ENCODE results near the gene ASTN2.

ASTN2 gene

DNA sequence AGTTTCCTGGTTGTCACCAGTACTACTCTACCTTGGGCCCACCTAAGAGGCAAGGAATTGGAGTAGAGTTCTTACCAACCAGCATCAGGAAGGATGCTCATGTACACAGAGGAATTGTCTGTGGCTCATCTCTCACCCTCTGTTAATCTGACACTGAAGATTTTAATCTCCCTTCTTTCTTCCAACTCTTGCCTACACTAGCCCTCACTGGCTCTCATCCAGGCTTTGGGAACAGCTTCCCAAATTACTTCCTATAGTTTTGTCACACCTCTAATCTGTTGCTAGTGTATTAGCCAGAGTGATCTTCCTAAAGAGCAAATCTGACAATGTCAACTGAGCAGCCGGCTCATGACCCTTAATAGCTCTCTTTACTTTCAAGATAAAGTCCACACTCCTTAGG, 946.5 kb downstream of the ASTN2 start:
- no peaks in the 10 kb centered on the region for H3K36me3 ChIP-seq (ENCODE audit: insufficient read depth)
- no peaks in the 10 kb centered on the region for H3K79me2 ChIP-seq (ENCODE audit: insufficient read depth, low read depth)
- no peak overlapping the region for H3K9ac ChIP-seq
- no peak overlapping the region for H3K4me2 ChIP-seq
- TF ChIP-seq, protein P1, sequence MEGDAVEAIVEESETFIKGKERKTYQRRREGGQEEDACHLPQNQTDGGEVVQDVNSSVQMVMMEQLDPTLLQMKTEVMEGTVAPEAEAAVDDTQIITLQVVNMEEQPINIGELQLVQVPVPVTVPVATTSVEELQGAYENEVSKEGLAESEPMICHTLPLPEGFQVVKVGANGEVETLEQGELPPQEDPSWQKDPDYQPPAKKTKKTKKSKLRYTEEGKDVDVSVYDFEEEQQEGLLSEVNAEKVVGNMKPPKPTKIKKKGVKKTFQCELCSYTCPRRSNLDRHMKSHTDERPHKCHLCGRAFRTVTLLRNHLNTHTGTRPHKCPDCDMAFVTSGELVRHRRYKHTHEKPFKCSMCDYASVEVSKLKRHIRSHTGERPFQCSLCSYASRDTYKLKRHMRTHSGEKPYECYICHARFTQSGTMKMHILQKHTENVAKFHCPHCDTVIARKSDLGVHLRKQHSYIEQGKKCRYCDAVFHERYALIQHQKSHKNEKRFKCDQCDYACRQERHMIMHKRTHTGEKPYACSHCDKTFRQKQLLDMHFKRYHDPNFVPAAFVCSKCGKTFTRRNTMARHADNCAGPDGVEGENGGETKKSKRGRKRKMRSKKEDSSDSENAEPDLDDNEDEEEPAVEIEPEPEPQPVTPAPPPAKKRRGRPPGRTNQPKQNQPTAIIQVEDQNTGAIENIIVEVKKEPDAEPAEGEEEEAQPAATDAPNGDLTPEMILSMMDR (conservative IDR thresholded peaks at IDR 0.05; ENCODE audit: low read depth, low read length) = no peak
- no peak overlapping the region for H3K4me3 ChIP-seq (IDR thresholded peaks at IDR 0.05; ENCODE audit: insufficient read depth, low read depth, low read length)
- H3K27me3 ChIP-seq (ENCODE audit: insufficient read depth, low read depth) = no peaks in the 10 kb centered on the region
- H3K27ac ChIP-seq = no peak overlapping the region
- H4K20me1 ChIP-seq (ENCODE audit: insufficient read depth) = no peaks in the 10 kb centered on the region
- no peak overlapping the region for H2AFZ ChIP-seq (ENCODE audit: low read depth)
- H3K4me1 ChIP-seq (ENCODE audit: low read depth, poor library complexity, severe bottlenecking) = no peaks in the 10 kb centered on the region

DNA sequence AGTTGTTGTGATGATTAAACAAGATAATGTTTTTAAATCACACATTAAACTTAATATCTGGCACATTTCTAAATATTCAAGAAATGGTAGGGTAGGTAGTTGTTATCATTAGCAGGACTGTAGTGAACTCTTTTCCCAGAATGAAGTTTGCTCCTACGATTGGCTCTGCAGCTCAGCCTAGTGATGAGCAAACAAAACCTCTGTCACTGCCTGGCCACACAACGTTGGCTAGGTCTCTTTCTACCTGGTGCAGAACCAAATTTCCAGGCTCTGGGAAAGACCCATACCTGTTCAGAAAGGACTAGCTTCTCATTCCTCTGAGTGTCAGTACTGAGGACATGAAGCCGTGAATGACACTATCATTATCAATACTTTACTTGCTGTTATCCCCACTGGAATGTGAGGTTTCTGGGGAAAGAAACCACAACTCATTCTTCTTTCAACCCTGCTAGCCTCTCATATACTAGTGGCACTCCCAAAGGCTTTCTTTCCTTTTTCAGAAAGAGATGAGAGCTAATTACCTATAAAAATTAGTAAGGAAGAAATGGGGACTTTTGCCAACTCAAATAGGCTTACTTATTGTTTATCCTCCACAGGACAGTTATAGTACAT, 947.0 kb downstream of the ASTN2 start:
- Histone ChIP-seq H3K36me3 (ENCODE audit: insufficient read depth) (no peaks in the 10 kb centered on the region), H3K4me2 (no peak overlapping the region), H3K79me2 (ENCODE audit: insufficient read depth, low read depth) (no peaks in the 10 kb centered on the region), H3K27me3 (ENCODE audit: insufficient read depth, low read depth) (no peaks in the 10 kb centered on the region), H4K20me1 (ENCODE audit: insufficient read depth) (no peaks in the 10 kb centered on the region), H3K4me3 (IDR thresholded peaks at IDR 0.05; ENCODE audit: insufficient read depth, low read depth, low read length) (no peak overlapping the region), H3K4me1 (ENCODE audit: low read depth, poor library complexity, severe bottlenecking) (no peaks in the 10 kb centered on the region), H2AFZ (ENCODE audit: low read depth) (no peak overlapping the region), H3K27ac (no peak overlapping the region), H3K9ac (no peak overlapping the region)
- TF ChIP-seq, protein P1 (conservative IDR thresholded peaks at IDR 0.05; ENCODE audit: low read depth, low read length) = no peak

DNA sequence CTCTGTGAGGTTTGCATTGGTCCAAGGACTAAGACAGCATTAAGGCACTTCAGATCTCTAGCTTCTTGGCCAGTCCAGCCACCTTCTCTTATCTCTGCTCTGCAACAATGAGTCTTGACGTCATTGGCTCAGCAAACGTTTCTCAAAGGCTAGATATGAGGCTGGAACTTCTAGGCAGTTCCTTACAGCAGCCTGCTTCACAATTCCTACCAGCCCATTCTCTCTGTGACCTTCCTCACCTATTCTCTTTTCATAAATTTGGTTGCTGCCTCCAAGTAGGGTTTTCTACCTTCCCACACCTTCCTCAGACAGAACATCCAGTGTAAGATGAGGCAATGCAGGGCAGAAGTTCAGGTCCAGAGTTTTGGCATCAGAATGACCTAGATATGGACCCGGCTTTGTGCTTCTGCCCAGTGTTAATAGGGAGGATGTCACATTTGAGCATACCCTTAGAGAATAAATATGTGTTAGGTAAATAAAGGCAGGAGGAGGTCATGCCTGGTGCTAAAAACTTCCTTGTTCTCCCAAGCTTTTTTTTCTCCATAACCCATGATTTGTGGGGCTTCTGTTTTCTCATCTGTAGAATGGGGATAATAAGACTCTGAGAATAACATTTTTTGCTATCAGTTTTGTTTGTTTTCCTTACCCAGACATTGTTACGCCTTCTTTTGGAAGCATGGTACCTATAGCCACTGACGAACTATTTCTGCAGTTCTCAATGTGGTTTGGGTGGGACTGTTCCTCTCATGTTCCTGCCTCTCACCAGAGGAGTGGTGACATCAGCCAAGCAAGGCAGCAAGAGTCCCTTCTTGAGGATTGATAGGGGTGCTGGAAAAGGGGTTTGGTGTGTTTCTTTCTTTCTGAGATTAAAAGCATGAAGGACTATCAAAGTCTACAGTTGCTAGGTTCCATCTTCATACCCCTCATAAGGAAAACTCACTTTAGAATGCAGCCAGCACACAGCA, 948.3 kb downstream of the ASTN2 start:
- no peaks in the 10 kb centered on the region for H3K4me1 ChIP-seq (ENCODE audit: low read depth, poor library complexity, severe bottlenecking)
- no peak overlapping the region for H3K27ac ChIP-seq
- H2AFZ ChIP-seq (ENCODE audit: low read depth) = no peak overlapping the region
- H3K36me3 ChIP-seq (ENCODE audit: insufficient read depth) = no peaks in the 10 kb centered on the region
- TF ChIP-seq, protein P1 (conservative IDR thresholded peaks at IDR 0.05; ENCODE audit: low read depth, low read length) = no peak
- H3K4me2 ChIP-seq = no peak overlapping the region
- H3K4me3 ChIP-seq (IDR thresholded peaks at IDR 0.05; ENCODE audit: insufficient read depth, low read depth, low read length) = no peak overlapping the region
- no peaks in the 10 kb centered on the region for H4K20me1 ChIP-seq (ENCODE audit: insufficient read depth)
- no peaks in the 10 kb centered on the region for H3K27me3 ChIP-seq (ENCODE audit: insufficient read depth, low read depth)
- no peak overlapping the region for H3K9ac ChIP-seq
- H3K79me2 ChIP-seq (ENCODE audit: insufficient read depth, low read depth) = no peaks in the 10 kb centered on the region

DNA sequence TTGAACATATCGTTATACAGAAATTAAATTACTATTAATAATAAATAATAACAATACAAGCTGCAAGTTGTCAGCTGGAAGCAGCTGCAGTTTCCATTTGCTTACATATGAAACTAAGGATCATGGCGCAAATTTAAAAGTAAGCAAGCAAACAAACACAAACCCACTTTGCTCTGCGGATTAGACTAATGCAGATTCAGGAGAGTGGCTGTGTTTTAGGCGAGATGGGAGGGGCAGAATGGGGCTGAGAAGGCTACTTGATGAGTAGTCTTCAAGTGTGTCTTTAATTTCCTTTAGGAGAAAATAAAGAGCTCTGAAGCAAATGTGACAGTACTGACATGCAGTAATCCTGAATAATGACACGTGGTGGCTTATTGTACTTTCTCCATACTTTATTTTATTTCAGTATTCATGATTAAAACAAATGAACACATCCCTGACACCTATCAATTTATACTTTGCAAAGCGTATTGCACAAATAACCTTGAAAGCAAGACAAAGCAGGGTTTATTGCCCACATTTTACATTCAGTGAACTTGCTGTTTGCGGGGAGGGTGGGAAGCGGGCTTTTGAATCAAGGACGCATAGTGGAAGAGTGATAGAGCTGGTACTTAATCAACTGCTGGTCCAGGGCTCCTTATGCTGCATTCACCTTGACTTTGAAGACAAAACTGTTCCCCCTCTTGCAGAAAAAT, 949.1 kb downstream of the ASTN2 start:
- Histone ChIP-seq H3K27ac (no peak overlapping the region), H3K4me1 (ENCODE audit: low read depth, poor library complexity, severe bottlenecking) (no peaks in the 10 kb centered on the region), H2AFZ (ENCODE audit: low read depth) (no peak overlapping the region), H3K36me3 (ENCODE audit: insufficient read depth) (no peaks in the 10 kb centered on the region), H3K27me3 (ENCODE audit: insufficient read depth, low read depth) (no peaks in the 10 kb centered on the region), H3K4me2 (no peak overlapping the region), H4K20me1 (ENCODE audit: insufficient read depth) (no peaks in the 10 kb centered on the region), H3K79me2 (ENCODE audit: insufficient read depth, low read depth) (no peaks in the 10 kb centered on the region), H3K9ac (no peak overlapping the region), H3K4me3 (IDR thresholded peaks at IDR 0.05; ENCODE audit: insufficient read depth, low read depth, low read length) (no peak overlapping the region)
- TF ChIP-seq, protein P1 (conservative IDR thresholded peaks at IDR 0.05; ENCODE audit: low read depth, low read length) = no peak
